PC-3 (cell line): ENCODE measurements around the gene MIEN1. TPM values are rescaled to one million over a fixed set of nuclear protein-coding genes. Genes with fewer than 3 reads are reported as not detected.

ENCODE experiments used
- ATAC-seq: fragments of 200-7000 bp; cut with Tn5 transposase; 2 replicates; pipeline ENCODE4 v1.9.1; 2020; ENCODE audit warnings: mild to moderate bottlenecking, moderate library complexity
- BruUV-seq: library from RNA; stranded (reverse); fragments of 400-500 nt; replicated peaks from 2 replicates; lab custom pipeline; 2021; lab: Mats Ljungman, UMichigan
- CTCF ChIA-PET: fragments of 300-600 bp; sonication (Branson Sonifier 250); formaldehyde crosslinking; loops from one replicate; lab custom pipeline; 2022; ENCODE audit warnings: antibody characterized with exemption; lab: Charles Lee
- POLR2A ChIA-PET: fragments of 300-600 bp; sonication (Branson Sonifier 250); formaldehyde crosslinking; loops from one replicate; lab custom pipeline; 2022; ENCODE audit warnings: antibody characterized with exemption; ENCODE audit not compliant: unreplicated experiment; lab: Charles Lee
- DNase-seq: peaks from one replicate; pipeline ENCODE4 v3.0.0-alpha.2; 2015
- H2AFZ ChIP-seq: fragments of 300-600 bp; sonication (generic); 2 replicates; pipeline ENCODE4 v1.6.0; 2016; ENCODE audit warnings: antibody characterized with exemption, low read length
- H3F3A ChIP-seq: fragments of 300-600 bp; sonication (generic); one replicate; pipeline ENCODE4 v1.6.0; 2017; ENCODE audit warnings: antibody characterized with exemption, low read length, control low read depth, mild to moderate bottlenecking; ENCODE audit not compliant: unreplicated experiment
- H3K27ac ChIP-seq: fragments of 300-600 bp; sonication (generic); 2 replicates; pipeline ENCODE4 v1.5.1; 2016; ENCODE audit warnings: mild to moderate bottlenecking, low read length
- H3K27me3 ChIP-seq: fragments of 300-600 bp; sonication (generic); 2 replicates; pipeline ENCODE4 v1.6.1; 2016; ENCODE audit warnings: low read length, mixed read lengths
- H3K36me3 ChIP-seq: fragments of 300-600 bp; sonication (generic); 2 replicates; pipeline ENCODE4 v1.6.1; 2016; ENCODE audit warnings: low read depth, mixed run types, low read length, mixed read lengths
- H3K4me1 ChIP-seq: fragments of 300-600 bp; sonication (generic); 2 replicates; pipeline ENCODE4 v1.5.1; 2016; ENCODE audit warnings: low read length; ENCODE audit not compliant: insufficient read depth
- H3K4me2 ChIP-seq: fragments of 300-600 bp; sonication (generic); 2 replicates; pipeline ENCODE4 v1.6.0; 2016; ENCODE audit warnings: low read length
- H3K4me3 ChIP-seq: fragments of 300-600 bp; sonication (generic); 2 replicates; pipeline ENCODE4 v1.5.1; 2016; ENCODE audit warnings: mild to moderate bottlenecking, low read length, mixed read lengths
- H3K79me2 ChIP-seq: fragments of 300-600 bp; sonication (generic); 2 replicates; pipeline ENCODE4 v1.6.1; 2017; ENCODE audit warnings: low read length, mixed read lengths
- H3K9ac ChIP-seq: fragments of 300-600 bp; sonication (generic); 2 replicates; pipeline ENCODE4 v1.6.0; 2016; ENCODE audit warnings: mild to moderate bottlenecking, low read length
- H3K9me2 ChIP-seq: fragments of 300-600 bp; sonication (generic); replicated peaks from 2 replicates; pipeline ENCODE4 v1.6.1; 2016; ENCODE audit warnings: mixed run types, low read length, mixed read lengths
- H3K9me3 ChIP-seq: fragments of 300-600 bp; sonication (generic); 2 replicates; pipeline ENCODE4 v1.6.1; 2016; ENCODE audit warnings: low read length, mixed read lengths
- H4K20me1 ChIP-seq: fragments of 300-600 bp; sonication (generic); 2 replicates; pipeline ENCODE4 v1.6.1; 2016; ENCODE audit warnings: low read length, mixed read lengths
- EZH2 ChIP-seq: fragments of 300-600 bp; sonication (generic); IDR thresholded peaks from one replicate; pipeline ENCODE4 v1.6.1; 2017; ENCODE audit warnings: antibody characterized with exemption, mild to moderate bottlenecking, low read length; ENCODE audit not compliant: unreplicated experiment
- EZH2phosphoT487 ChIP-seq: fragments of 300-600 bp; sonication (generic); IDR thresholded peaks from 2 replicates; pipeline ENCODE4 v1.6.1; 2018; ENCODE audit warnings: mild to moderate bottlenecking, antibody characterized with exemption, low read length, borderline replicate concordance
- intact Hi-C: fragments of 100-400 bp; cut with micrococcal nuclease; formaldehyde crosslinking; loops from 2 replicates; pipeline ENCODE4 v1.9.0; 2023
- total RNA-seq: library from RNA; depleted of rRNA; stranded (reverse); fragments of >200 nt; gene quantifications from 2 replicates; pipeline ENCODE4 v1.2.3, GENCODE V29; 2014
- TF ChIP-seq, protein P1 (sequence below): fragments of 300-600 bp; sonication (generic); conservative IDR thresholded peaks from 2 replicates; pipeline ENCODE4 v1.5.1; 2017; ENCODE audit warnings: antibody characterized with exemption, low read depth, mild to moderate bottlenecking, low read length

MIEN1 gene
- total RNA-seq, 1 experiment from 2014 or later, result 52.0 TPM

DNA sequence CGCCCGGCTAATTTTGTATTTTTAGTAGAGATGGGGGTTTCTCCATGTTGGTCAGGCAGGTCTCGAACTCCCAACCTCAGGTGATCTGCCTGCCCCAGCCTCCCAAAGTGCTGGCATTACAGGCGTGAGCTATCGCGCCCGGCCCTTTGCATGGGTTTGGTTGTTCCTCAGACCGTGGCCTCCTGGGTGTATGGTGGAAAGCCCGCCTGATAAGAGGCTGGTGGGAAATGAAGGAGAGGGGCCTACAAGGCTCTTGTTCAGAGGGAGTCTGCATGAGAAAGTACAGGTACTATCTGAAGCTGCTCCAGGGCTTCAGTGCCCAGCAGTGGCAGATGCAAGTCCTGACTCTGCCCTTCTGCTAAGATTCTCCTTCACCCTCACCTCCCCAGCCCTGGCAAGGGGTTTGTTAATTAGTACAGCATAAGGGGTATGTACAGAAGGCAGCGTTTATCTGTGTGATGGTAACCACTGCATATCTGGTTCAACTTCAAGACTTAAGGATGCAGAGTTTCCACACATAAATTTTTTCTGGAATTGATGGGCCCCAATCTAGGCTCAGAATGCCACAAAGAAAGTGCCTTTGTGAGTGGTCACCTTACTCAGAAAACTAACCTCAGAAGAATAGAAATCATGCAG, 31.6 kb upstream of the MIEN1 start:
- H3K9ac ChIP-seq, result no peak overlapping the region
- H3K4me3 ChIP-seq, result no peak overlapping the region
- POLR2A ChIA-PET, result no interaction called here
- ATAC-seq (no peak), DNase-seq (no peak)
- H3K4me1 ChIP-seq, result no peaks in the 10 kb centered on the region
- H3K9me2 ChIP-seq, result no peaks in the 10 kb centered on the region
- no peaks in the 10 kb centered on the region for H3K36me3 ChIP-seq
- no peak overlapping the region for H2AFZ ChIP-seq
- CTCF ChIA-PET, result no interaction called here
- no peaks in the 10 kb centered on the region for H3K79me2 ChIP-seq
- peaks cover 11% of the 10 kb centered on the region; the same call in 1 of the 2 replicates for H3K27me3 ChIP-seq
- H3K9me3 ChIP-seq, result no peaks in the 10 kb centered on the region
- TF ChIP-seq, protein P1, sequence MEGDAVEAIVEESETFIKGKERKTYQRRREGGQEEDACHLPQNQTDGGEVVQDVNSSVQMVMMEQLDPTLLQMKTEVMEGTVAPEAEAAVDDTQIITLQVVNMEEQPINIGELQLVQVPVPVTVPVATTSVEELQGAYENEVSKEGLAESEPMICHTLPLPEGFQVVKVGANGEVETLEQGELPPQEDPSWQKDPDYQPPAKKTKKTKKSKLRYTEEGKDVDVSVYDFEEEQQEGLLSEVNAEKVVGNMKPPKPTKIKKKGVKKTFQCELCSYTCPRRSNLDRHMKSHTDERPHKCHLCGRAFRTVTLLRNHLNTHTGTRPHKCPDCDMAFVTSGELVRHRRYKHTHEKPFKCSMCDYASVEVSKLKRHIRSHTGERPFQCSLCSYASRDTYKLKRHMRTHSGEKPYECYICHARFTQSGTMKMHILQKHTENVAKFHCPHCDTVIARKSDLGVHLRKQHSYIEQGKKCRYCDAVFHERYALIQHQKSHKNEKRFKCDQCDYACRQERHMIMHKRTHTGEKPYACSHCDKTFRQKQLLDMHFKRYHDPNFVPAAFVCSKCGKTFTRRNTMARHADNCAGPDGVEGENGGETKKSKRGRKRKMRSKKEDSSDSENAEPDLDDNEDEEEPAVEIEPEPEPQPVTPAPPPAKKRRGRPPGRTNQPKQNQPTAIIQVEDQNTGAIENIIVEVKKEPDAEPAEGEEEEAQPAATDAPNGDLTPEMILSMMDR, result no peak
- TF ChIP-seq EZH2phosphoT487, result no peak
- no peak for TF ChIP-seq EZH2
- H3F3A ChIP-seq, result no peaks in the 10 kb centered on the region
- no TSS peak for BruUV-seq
- H4K20me1 ChIP-seq, result no peaks in the 10 kb centered on the region
- H3K27ac ChIP-seq, result no peak overlapping the region
- intact Hi-C loops, result no loop called here
- H3K4me2 ChIP-seq, result no peak overlapping the region

DNA sequence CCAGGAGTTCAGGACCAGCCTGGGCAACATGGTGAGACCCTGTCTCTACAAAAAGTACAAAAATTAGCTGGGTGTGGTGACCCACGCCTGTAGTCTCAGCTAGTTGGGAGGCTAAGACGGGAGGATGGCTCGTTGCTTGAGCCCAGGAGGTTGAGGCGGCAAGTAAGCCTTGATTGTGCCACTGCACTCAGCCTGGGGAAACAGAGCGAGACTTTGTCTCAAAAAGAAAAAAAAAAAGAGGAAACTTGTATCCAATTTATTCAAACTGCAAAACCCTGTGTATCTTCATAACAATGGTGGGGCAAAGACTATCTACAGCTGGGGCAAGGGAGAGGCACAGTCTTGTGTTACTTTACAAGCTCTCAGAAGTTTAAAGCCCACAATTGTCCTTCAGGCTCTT, 28.9 kb upstream of the MIEN1 start:
- H3K9me3 ChIP-seq, result no peaks in the 10 kb centered on the region
- no peak overlapping the region for H3K4me3 ChIP-seq
- H4K20me1 ChIP-seq, result no peaks in the 10 kb centered on the region
- BruUV-seq, result no TSS peak
- H3K4me2 ChIP-seq, result no peak overlapping the region
- no peaks in the 10 kb centered on the region for H3K36me3 ChIP-seq
- H3F3A ChIP-seq, result no peaks in the 10 kb centered on the region
- H3K27ac ChIP-seq, result no peak overlapping the region
- intact Hi-C loops, result no loop called here
- DNase-seq, result no peak
- ATAC-seq, result no peak
- H3K27me3 ChIP-seq, result no peaks in the 10 kb centered on the region
- ChIA-PET POLR2A (no interaction called here), CTCF (no interaction called here)
- no peaks in the 10 kb centered on the region for H3K79me2 ChIP-seq
- no peak overlapping the region for H3K9ac ChIP-seq
- TF ChIP-seq EZH2phosphoT487 (no peak), EZH2 (no peak)
- TF ChIP-seq, protein P1, result no peak
- H3K9me2 ChIP-seq, result no peaks in the 10 kb centered on the region
- H3K4me1 ChIP-seq, result no peaks in the 10 kb centered on the region
- no peak overlapping the region for H2AFZ ChIP-seq
